HG03432 (cell line): ENCODE measurements around the gene EEA1.

ENCODE experiments used
- ATAC-seq: cut with Tn5 transposase; IDR thresholded peaks from one replicate; pipeline ENCODE4 v1.9.1; 2021; ENCODE audit warnings: mild to moderate bottlenecking, moderate library complexity; ENCODE audit not compliant: unreplicated experiment

The EEA1 gene

DNA sequence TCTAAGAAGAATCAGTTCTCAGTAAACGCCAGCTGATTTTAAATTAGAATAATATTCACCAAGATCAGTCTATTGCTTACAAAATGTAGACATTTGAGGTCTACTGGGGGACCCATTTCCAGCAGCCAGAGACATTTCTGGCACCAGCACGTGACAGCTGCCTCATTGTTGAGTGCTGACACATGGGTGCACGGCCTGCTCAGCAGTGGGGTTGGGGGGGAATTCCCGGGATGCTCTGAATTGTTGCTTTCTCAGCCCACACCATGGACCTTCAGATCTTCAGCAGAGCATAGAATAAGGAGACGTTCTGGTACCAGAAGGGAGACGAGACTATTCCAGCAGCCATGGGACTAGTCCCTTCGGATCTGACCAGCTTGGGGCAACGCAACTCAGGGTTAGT, 208.0 kb downstream of the EEA1 start:
- no peak for ATAC-seq
